ENCODE measurements around the gene CCDC91.

GRCh38 chr12:28217805-28218204 is 27.5 kb downstream of the CCDC91 start:
- TF ChIP-seq POLR2AphosphoS5 (IDR thresholded peaks at IDR 0.05; ENCODE audit: low read depth, low read length): no peak
- no peak for TF ChIP-seq FOXP2 (optimal IDR thresholded peaks at IDR 0.05; ENCODE audit: borderline replicate concordance, extremely low read depth, extremely low read length, insufficient read depth)

All from PFSK-1 (cell line).